RWPE1 (cell line): ENCODE measurements around the gene UBE2D1.

Experiments used
- CTCF ChIA-PET: fragments of 350-600 bp; sonication (Branson Sonifier 250); formaldehyde crosslinking; extraction: SDS; loops from one replicate; lab custom pipeline; 2021; lab: Yijun Ruan, JAX
- POLR2A ChIA-PET: fragments of 400-600 bp; formaldehyde crosslinking; extraction: SDS; loops from one replicate; lab custom pipeline; 2020; ENCODE audit warnings: antibody characterized with exemption; ENCODE audit not compliant: low non-redundant PET; lab: Yijun Ruan, JAX
- DNase-seq: peaks from one replicate; pipeline ENCODE4 v3.0.0; 2012; ENCODE audit warnings: low spot score
- H3K27ac ChIP-seq: fragments of 450-650 bp; 2 replicates; pipeline ENCODE4 v1.5.1; 2017
- CTCF ChIP-seq: fragments of 450-650 bp; conservative IDR thresholded peaks from 2 replicates; pipeline ENCODE4 v1.5.1; 2017; ENCODE audit warnings: low read depth, mild to moderate bottlenecking

UBE2D1 gene

GRCh38 chr10:58304099-58304633 lies 30.6 kb upstream of the UBE2D1 start:
- H3K27ac ChIP-seq: no peak overlapping the region
- no peak for TF ChIP-seq CTCF
- DNase-seq: no peak
- POLR2A ChIA-PET: no interaction called here
- CTCF ChIA-PET: interaction anchor here (0.6 to 1.2 kb wide), 2 partner anchors 80 to 1061 kb away, joined by 3 read pairs; no protein-coding TSS in a partner anchor

- TF ChIP-seq CTCF: no peak
- POLR2A ChIA-PET: no interaction called here
- CTCF ChIA-PET: interaction anchor here (0.6 kb wide), 1 partner anchor 241 kb away, joined by 4 read pairs; no protein-coding TSS in a partner anchor
- DNase-seq: no peak
- no peak overlapping the region for H3K27ac ChIP-seq
Measured at GRCh38 chr10:58305821-58306220, 29.0 kb upstream of the UBE2D1 start.

- no peak for DNase-seq
- ChIA-PET CTCF (no interaction called here), POLR2A (no interaction called here)
- TF ChIP-seq CTCF: no peak
- H3K27ac ChIP-seq: no peak overlapping the region
Measured at GRCh38 chr10:58307676-58308075, 27.1 kb upstream of the UBE2D1 start.

- ChIA-PET POLR2A (no interaction called here), CTCF (no interaction called here)
- no peak for DNase-seq
- no peak overlapping the region for H3K27ac ChIP-seq
- TF ChIP-seq CTCF: no peak
Measured at GRCh38 chr10:58311026-58311425, 23.8 kb upstream of the UBE2D1 start.

- TF ChIP-seq CTCF: no peak
- ChIA-PET CTCF (interaction anchor here (0.7 kb wide), 1 partner anchor 16 kb away, joined by 3 read pairs; no protein-coding TSS in a partner anchor), POLR2A (no interaction called here)
- no peak overlapping the region for H3K27ac ChIP-seq
- no peak for DNase-seq
Measured at GRCh38 chr10:58316874-58317273, 17.9 kb upstream of the UBE2D1 start.

GRCh38 chr10:58318346-58318745 lies 16.5 kb upstream of the UBE2D1 start:
- ChIA-PET POLR2A (no interaction called here), CTCF (no interaction called here)

More at GRCh38 chr10:58318346-58318745, 16.5 kb upstream of the UBE2D1 start:
- H3K27ac ChIP-seq: no peak overlapping the region
- no peak for TF ChIP-seq CTCF
- no peak for DNase-seq
